ENCODE data around the gene ARID3A.
A peak's percentile ranks its signal among the peaks of the same experiment; 100 is the strongest.

Gene ARID3A

DNA sequence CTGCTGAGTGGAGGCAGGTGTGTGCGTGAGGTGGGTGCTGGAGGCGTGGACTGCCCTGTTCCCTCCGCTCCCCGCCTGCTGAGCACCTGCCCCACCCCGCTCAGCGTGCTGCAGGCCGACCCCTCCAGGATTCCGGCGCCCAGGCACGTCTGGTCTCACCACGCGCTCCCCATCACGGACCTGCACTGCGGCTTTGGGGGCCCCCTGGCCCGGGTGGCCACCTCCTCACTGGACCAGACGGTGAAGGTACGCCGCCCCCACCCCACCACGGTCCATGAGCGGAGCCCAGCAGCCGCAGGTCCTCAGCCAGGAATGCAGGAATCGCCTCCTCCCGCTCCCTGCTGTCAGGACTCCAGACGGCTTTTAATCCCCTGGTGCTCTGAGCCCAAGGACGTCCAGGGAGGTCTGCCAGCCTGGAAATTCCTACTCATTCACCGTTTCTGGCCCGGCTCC, 64.3 kb downstream of the ARID3A start:
- Histone ChIP-seq H3K9ac (ENCODE audit: low read depth in 1 of 2, low read length in 2 of 2) (no peak overlapping the region), H3K4me1 (ENCODE audit: control insufficient read depth in 1 of 2, insufficient read depth in 2 of 2, low read length in 2 of 2) (peaks cover 0 to 2% of the 10 kb centered on the region in 2 donors), H3K4me3 (ENCODE audit: low read depth in 1 of 2, low read length in 2 of 2) (no peak overlapping the region), H3K27ac (ENCODE audit: low read depth, low read length) (no peak overlapping the region), H3K27me3 (ENCODE audit: control insufficient read depth in 1 of 2, insufficient read depth in 2 of 2, low read length in 2 of 2) (peaks cover under 1% of the 10 kb centered on the region in 2 donors), H3K36me3 (ENCODE audit: control insufficient read depth in 1 of 2, insufficient read depth in 2 of 2, low read length in 2 of 2) (peaks cover 0 to 25% of the 10 kb centered on the region in 2 donors), H3K9me3 (ENCODE audit: control insufficient read depth in 1 of 2, low read length in 2 of 2) (no peaks in the 10 kb centered on the region)

DNA sequence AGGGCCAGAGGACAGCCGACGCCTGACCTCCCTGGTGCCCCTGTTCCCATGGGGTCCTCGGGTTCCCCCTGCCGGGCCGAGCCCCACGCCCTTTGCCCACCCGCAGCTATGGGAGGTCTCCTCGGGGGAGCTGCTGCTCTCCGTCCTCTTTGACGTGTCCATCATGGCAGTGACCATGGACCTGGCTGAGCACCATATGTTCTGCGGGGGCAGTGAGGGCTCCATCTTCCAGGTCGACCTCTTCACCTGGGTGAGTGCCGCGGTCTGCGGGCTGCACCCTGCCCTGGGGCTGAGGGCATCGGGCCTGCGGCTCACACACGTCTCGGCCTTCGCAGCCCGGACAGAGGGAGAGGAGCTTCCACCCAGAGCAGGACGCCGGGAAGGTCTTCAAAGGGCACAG, 64.9 kb downstream of the ARID3A start:
- H3K27ac ChIP-seq (ENCODE audit: low read depth, low read length), result no peak overlapping the region
- no peak overlapping the region for H3K9ac ChIP-seq (ENCODE audit: low read depth in 1 of 2, low read length in 2 of 2)
- H3K4me3 ChIP-seq (ENCODE audit: low read depth in 1 of 2, low read length in 2 of 2), result no peak overlapping the region
- H3K27me3 ChIP-seq (ENCODE audit: control insufficient read depth in 1 of 2, insufficient read depth in 2 of 2, low read length in 2 of 2), result peaks cover 6% of the 10 kb centered on the region in 2 donors
- peaks cover 0 to 24% of the 10 kb centered on the region in 2 donors for H3K36me3 ChIP-seq (ENCODE audit: control insufficient read depth in 1 of 2, insufficient read depth in 2 of 2, low read length in 2 of 2)
- no peaks in the 10 kb centered on the region for H3K9me3 ChIP-seq (ENCODE audit: control insufficient read depth in 1 of 2, low read length in 2 of 2)
- no peaks in the 10 kb centered on the region for H3K4me1 ChIP-seq (ENCODE audit: control insufficient read depth in 1 of 2, insufficient read depth in 2 of 2, low read length in 2 of 2)

DNA sequence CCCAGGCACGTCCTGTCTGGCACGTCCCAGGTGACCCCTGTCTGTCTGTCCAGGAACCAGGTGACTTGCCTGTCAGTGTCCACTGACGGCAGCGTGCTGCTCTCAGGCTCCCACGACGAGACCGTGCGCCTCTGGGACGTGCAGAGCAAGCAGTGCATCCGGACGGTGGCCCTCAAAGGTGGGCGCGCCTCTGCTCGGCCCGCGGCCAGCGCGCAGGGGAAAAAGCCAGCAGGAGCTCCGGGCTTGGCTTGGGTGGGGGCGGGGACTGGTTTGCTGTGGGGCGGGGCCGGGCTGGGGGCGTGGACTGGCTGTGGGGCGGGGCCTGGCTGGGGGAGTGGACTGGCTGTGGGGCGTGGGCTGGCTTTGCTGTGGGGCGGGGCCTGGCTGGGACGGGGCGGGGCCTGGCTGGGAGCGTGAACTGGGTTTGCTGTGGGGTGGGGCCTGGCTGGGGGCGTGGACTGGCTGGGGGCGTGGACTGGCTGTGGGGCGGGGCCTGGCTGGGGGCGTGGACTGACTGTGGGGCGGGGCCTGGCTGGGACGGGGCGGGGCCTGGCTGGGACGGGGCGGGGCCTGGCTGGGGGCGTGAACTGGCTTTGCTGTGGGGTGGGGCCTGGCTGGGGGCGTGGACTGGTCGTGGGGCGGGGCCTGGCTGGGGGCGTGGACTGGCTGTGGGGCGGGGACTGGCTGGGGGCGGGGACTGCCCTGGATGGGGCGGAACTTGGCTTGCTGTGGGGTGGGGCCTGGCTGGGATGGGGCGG, 65.5 kb downstream of the ARID3A start:
- Histone ChIP-seq H3K9me3 (ENCODE audit: control insufficient read depth in 1 of 2, low read length in 2 of 2) (no peaks in the 10 kb centered on the region), H3K4me1 (ENCODE audit: control insufficient read depth in 1 of 2, insufficient read depth in 2 of 2, low read length in 2 of 2) (no peaks in the 10 kb centered on the region), H3K9ac (ENCODE audit: low read depth in 1 of 2, low read length in 2 of 2) (no peak overlapping the region), H3K27ac (ENCODE audit: low read depth, low read length) (no peak overlapping the region), H3K36me3 (ENCODE audit: control insufficient read depth in 1 of 2, insufficient read depth in 2 of 2, low read length in 2 of 2) (peaks cover 0 to 21% of the 10 kb centered on the region in 2 donors), H3K27me3 (ENCODE audit: control insufficient read depth in 1 of 2, insufficient read depth in 2 of 2, low read length in 2 of 2) (peaks cover 12% of the 10 kb centered on the region in 2 donors), H3K4me3 (ENCODE audit: low read depth in 1 of 2, low read length in 2 of 2) (no peak overlapping the region)

DNA sequence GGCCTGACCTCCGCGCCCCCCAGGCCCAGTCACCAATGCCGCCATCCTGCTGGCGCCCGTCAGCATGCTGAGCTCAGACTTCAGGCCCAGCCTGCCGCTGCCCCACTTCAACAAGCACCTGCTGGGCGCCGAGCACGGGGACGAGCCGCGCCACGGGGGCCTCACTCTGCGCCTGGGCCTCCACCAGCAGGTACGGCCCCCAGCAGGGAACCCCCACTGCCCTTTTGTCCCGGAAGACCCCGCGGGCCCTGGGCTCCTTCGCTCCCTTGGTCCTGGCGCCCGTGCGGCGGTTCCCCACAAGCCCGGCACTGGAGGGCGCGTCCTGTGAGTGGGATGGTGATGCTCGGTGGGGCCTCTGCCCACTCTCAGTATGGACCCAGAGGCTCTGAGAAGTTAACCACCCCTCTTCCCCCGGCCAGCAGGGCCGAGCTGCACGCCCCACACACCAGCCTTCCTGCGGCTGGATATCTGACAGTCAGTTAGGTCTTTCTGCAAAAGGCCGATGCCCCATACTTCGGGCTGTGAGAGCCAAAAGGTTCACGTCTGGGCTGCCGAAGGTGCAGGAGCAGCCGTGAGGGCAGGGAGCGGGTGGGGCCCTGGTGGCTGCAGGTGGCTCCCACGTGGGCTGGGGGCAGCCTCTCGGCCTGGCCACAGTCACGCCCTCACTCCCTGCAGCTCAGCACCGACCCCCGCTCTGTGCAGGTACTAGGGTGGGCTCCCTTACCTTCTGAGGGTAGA, 66.3 kb downstream of the ARID3A start:
- Histone ChIP-seq H3K4me1 (ENCODE audit: control insufficient read depth in 1 of 2, insufficient read depth in 2 of 2, low read length in 2 of 2) (no peaks in the 10 kb centered on the region), H3K9me3 (ENCODE audit: control insufficient read depth in 1 of 2, low read length in 2 of 2) (no peaks in the 10 kb centered on the region), H3K36me3 (ENCODE audit: control insufficient read depth in 1 of 2, insufficient read depth in 2 of 2, low read length in 2 of 2) (peaks cover 0 to 15% of the 10 kb centered on the region in 2 donors), H3K27me3 (ENCODE audit: control insufficient read depth in 1 of 2, insufficient read depth in 2 of 2, low read length in 2 of 2) (peaks cover 17 to 18% of the 10 kb centered on the region in 2 donors), H3K4me3 (ENCODE audit: low read depth in 1 of 2, low read length in 2 of 2) (no peak overlapping the region), H3K9ac (ENCODE audit: low read depth in 1 of 2, low read length in 2 of 2) (no peak overlapping the region), H3K27ac (ENCODE audit: low read depth, low read length) (no peak overlapping the region)

DNA sequence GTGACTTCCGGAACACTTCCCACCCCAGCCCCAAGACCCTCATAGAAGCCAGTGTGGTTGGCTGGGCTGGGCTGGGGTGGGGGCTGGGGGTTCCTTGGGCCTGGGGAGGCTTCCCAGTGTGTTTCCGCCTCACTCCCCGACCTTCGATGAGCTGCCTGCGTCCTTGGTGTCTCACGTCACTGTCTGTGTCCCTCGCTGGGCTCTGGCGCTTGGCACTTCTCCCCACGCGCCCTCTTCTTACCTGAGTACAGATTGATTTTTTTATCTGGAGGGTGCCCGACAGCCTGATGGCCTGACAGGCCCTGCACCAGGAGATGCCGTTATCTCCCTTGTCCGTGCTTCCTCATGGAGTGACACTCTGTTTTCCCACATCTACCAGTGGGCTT, 66.8 kb downstream of the ARID3A start:
- Histone ChIP-seq H3K4me3 (ENCODE audit: low read depth in 1 of 2, low read length in 2 of 2) (no peak overlapping the region), H3K27me3 (ENCODE audit: control insufficient read depth in 1 of 2, insufficient read depth in 2 of 2, low read length in 2 of 2) (peaks cover 22% of the 10 kb centered on the region in 2 donors), H3K9me3 (ENCODE audit: control insufficient read depth in 1 of 2, low read length in 2 of 2) (no peaks in the 10 kb centered on the region), H3K27ac (ENCODE audit: low read depth, low read length) (no peak overlapping the region), H3K36me3 (ENCODE audit: control insufficient read depth in 1 of 2, insufficient read depth in 2 of 2, low read length in 2 of 2) (peaks cover 0 to 15% of the 10 kb centered on the region in 2 donors), H3K9ac (ENCODE audit: low read depth in 1 of 2, low read length in 2 of 2) (no peak overlapping the region), H3K4me1 (ENCODE audit: control insufficient read depth in 1 of 2, insufficient read depth in 2 of 2, low read length in 2 of 2) (no peaks in the 10 kb centered on the region)

DNA sequence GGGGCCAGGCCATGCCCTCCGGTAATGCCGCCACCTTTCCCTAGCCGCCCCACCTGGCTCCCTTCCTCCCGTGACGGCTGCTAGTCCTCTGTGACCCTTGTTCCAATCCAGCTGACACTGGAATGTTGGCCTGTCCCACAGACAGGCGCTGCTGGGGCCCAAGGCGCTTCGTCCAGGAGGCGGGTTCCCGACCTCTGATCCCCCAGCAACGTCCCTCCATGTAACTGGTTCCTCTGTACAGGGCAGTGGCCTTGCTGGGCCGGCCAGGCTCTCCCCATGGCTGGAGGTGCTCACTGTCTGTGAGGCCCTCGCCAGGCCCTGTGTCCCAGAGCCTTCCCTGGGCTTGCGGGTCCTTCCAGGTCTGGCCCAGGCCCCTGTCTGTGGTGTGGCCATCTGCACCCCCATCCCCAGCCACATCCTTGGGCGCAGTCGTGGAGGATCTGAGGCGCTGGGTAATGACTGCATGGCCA, 67.6 kb downstream of the ARID3A start:
- Histone ChIP-seq H3K27me3 (ENCODE audit: control insufficient read depth in 1 of 2, insufficient read depth in 2 of 2, low read length in 2 of 2) (peaks cover 30% of the 10 kb centered on the region in 2 donors), H3K4me3 (ENCODE audit: low read depth in 1 of 2, low read length in 2 of 2) (no peak overlapping the region), H3K9me3 (ENCODE audit: control insufficient read depth in 1 of 2, low read length in 2 of 2) (no peaks in the 10 kb centered on the region), H3K36me3 (ENCODE audit: control insufficient read depth in 1 of 2, insufficient read depth in 2 of 2, low read length in 2 of 2) (peaks cover 0 to 10% of the 10 kb centered on the region in 2 donors), H3K27ac (ENCODE audit: low read depth, low read length) (peak overlapping the region; percentile 10), H3K4me1 (ENCODE audit: control insufficient read depth in 1 of 2, insufficient read depth in 2 of 2, low read length in 2 of 2) (no peaks in the 10 kb centered on the region), H3K9ac (ENCODE audit: low read depth in 1 of 2, low read length in 2 of 2) (no peak overlapping the region)

DNA sequence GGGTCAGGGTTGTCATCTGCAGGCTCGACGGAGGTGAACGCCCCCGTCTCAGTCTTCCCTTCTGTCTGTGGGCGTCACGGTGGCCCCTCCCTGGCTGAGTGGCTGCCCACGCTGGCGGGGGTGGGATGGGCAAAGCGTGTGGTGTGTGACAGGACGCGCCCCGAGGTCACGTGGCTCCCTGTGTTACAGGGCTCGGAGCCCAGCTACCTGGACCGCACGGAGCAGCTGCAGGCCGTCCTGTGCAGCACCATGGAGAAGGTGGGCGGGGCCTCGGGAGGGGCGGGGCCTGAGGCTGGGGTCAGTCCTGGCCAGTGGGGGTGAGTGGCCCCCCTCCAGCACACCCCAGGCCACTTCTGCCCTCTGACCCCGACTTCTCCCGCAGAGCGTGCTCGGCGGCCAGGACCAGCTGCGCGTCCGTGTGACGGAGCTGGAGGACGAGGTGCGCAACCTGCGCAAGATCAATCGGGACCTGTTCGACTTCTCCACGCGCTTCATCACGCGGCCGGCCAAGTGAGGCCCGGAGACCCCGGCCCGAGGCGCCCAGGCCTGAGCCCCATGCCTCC, 68.1 kb downstream of the ARID3A start:
- no peak overlapping the region for H3K9ac ChIP-seq (ENCODE audit: low read depth in 1 of 2, low read length in 2 of 2)

DNA sequence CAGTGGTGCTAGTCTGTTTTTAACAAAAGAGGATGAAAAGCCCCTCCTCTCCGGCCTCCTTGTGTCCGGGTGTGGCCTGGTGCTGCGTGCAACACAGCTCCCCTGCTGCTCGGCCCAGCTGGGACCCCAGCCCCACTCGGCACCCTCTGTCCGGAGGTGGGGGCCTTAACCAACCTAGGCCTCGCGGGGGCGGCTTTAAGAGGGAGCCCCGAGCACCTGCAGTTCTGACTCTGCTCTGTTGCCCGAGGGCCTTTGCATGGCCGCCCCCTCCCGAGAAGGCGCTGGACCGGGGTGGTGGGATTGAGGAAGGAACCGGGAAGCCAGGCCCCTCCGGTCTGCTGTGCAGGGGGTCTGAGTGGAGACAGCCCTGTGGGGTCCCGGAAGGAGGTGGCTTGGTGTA, 68.7 kb downstream of the ARID3A start:
- Histone ChIP-seq H3K4me3 (ENCODE audit: low read depth in 1 of 2, low read length in 2 of 2) (no peak overlapping the region), H3K9ac (ENCODE audit: low read depth in 1 of 2, low read length in 2 of 2) (no peak overlapping the region), H3K4me1 (ENCODE audit: control insufficient read depth in 1 of 2, insufficient read depth in 2 of 2, low read length in 2 of 2) (no peaks in the 10 kb centered on the region), H3K9me3 (ENCODE audit: control insufficient read depth in 1 of 2, low read length in 2 of 2) (no peaks in the 10 kb centered on the region), H3K27me3 (ENCODE audit: control insufficient read depth in 1 of 2, insufficient read depth in 2 of 2, low read length in 2 of 2) (peaks cover 41% of the 10 kb centered on the region in 2 donors), H3K27ac (ENCODE audit: low read depth, low read length) (no peak overlapping the region), H3K36me3 (ENCODE audit: control insufficient read depth in 1 of 2, insufficient read depth in 2 of 2, low read length in 2 of 2) (peaks cover 0 to 9% of the 10 kb centered on the region in 2 donors)

More for the DNA sequence above, 68.1 kb downstream of the ARID3A start:
- no peaks in the 10 kb centered on the region for H3K4me1 ChIP-seq (ENCODE audit: control insufficient read depth in 1 of 2, insufficient read depth in 2 of 2, low read length in 2 of 2)
- no peaks in the 10 kb centered on the region for H3K9me3 ChIP-seq (ENCODE audit: control insufficient read depth in 1 of 2, low read length in 2 of 2)
- H3K27ac ChIP-seq (ENCODE audit: low read depth, low read length), result no peak overlapping the region
- H3K4me3 ChIP-seq (ENCODE audit: low read depth in 1 of 2, low read length in 2 of 2), result no peak overlapping the region
- H3K27me3 ChIP-seq (ENCODE audit: control insufficient read depth in 1 of 2, insufficient read depth in 2 of 2, low read length in 2 of 2), result peaks cover 35% of the 10 kb centered on the region in 2 donors
- H3K36me3 ChIP-seq (ENCODE audit: control insufficient read depth in 1 of 2, insufficient read depth in 2 of 2, low read length in 2 of 2), result peaks cover 0 to 9% of the 10 kb centered on the region in 2 donors

DNA sequence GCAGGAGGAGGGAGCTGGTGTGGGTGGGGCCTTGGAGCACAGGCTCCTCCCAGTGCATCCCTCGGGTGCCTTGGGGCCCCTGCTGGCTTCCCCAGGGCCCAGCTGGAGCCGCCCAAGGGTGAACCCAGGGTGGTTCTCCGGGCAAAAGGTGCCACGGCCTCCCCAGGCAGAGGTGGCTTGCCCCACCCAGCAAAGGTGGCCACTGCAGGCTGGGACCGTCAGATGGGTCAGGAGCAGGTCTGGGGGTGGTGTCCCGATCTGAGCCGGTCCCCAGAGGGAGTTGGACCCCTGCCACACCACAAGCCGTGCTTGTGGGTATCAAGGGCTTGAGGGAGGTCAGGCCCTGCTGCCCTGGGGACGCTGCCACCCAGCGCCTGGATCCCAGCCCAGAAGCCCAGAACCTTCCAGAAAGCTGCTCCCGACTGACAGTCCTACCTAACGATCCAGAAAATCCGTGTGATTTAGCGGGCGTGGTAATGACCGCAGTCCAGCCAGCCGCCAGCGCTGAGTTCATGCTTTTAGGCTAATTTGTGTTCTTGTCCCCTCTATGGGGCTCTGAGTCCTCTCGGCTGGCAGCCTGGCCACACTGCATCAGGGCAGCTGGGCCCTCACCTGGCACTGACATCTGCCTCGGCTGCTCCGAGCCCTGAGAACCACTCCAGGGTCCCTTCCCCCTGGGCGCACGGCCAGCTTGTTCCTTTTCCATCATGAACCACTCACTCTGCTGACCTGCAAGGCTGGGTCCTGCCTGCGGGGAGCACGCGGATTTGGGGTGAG, 69.4 kb downstream of the ARID3A start:
- H3K9me3 ChIP-seq (ENCODE audit: control insufficient read depth in 1 of 2, low read length in 2 of 2), result no peaks in the 10 kb centered on the region
- peaks cover 0 to 9% of the 10 kb centered on the region in 2 donors for H3K36me3 ChIP-seq (ENCODE audit: control insufficient read depth in 1 of 2, insufficient read depth in 2 of 2, low read length in 2 of 2)
- H3K4me3 ChIP-seq (ENCODE audit: low read depth in 1 of 2, low read length in 2 of 2), result no peak overlapping the region
- H3K4me1 ChIP-seq (ENCODE audit: control insufficient read depth in 1 of 2, insufficient read depth in 2 of 2, low read length in 2 of 2), result no peaks in the 10 kb centered on the region
- H3K27ac ChIP-seq (ENCODE audit: low read depth, low read length), result peak overlapping the region; percentile 10
- no peak overlapping the region for H3K9ac ChIP-seq (ENCODE audit: low read depth in 1 of 2, low read length in 2 of 2)
- peaks cover 41 to 42% of the 10 kb centered on the region in 2 donors for H3K27me3 ChIP-seq (ENCODE audit: control insufficient read depth in 1 of 2, insufficient read depth in 2 of 2, low read length in 2 of 2)
